Activated B cell treated with CpG ODN at 0.5 μM for 24 hours (primary cell): ENCODE results near the gene NRXN3. TPM values are rescaled to one million over a fixed set of nuclear protein-coding genes. Genes with fewer than 3 reads are reported as not detected.

Source experiments
- ATAC-seq: fragments of 200-7000 bp; cut with Tn5 transposase; one replicate; pipeline ENCODE4 v1.10.0; 2021; ENCODE audit warnings: low read depth, mild to moderate bottlenecking, moderate library complexity
- CTCF ChIA-PET: fragments of 350-600 bp; sonication (Branson Sonifier 250); formaldehyde crosslinking; loops from one replicate; lab custom pipeline; 2021; ENCODE audit warnings: antibody characterized with exemption; lab: Charles Lee
- POLR2A ChIA-PET: fragments of 350-600 bp; sonication (Branson Sonifier 250); formaldehyde crosslinking; loops from one replicate; lab custom pipeline; 2021; ENCODE audit warnings: antibody characterized with exemption; lab: Charles Lee
- DNase-seq: peaks from one replicate; pipeline ENCODE4 v3.0.0; 2022
- H3K27ac Mint-ChIP-seq: one replicate; pipeline ENCODE4 v1.8.0; 2020; ENCODE audit warnings: mixed read lengths
- H3K27me3 Mint-ChIP-seq: one replicate; pipeline ENCODE4 v1.8.0; 2021; ENCODE audit warnings: mixed read lengths
- H3K36me3 Mint-ChIP-seq: one replicate; pipeline ENCODE4 v1.8.0; 2021; ENCODE audit warnings: low read depth, mixed read lengths
- H3K4me1 Mint-ChIP-seq: one replicate; pipeline ENCODE4 v1.8.0; 2021; ENCODE audit warnings: mixed read lengths
- H3K4me3 Mint-ChIP-seq: one replicate; pipeline ENCODE4 v1.8.0; 2020; ENCODE audit warnings: mild to moderate bottlenecking, mixed read lengths
- H3K9me3 Mint-ChIP-seq: one replicate; pipeline ENCODE4 v1.8.0; 2020; ENCODE audit warnings: mixed read lengths
- intact Hi-C: fragments of 100-400 bp; cut with micrococcal nuclease; formaldehyde crosslinking; loops from one replicate; pipeline ENCODE4 v1.15.1; 2024
- total RNA-seq: library from RNA; stranded (reverse); gene quantifications from 2 replicates; pipeline ENCODE4 v1.2.3, GENCODE V29; 2022
- TF ChIP-seq, protein P1 (sequence below): fragments of 200-600 bp; IDR thresholded peaks from one replicate; pipeline ENCODE4 v1.8.0; 2022; ENCODE audit warnings: antibody characterized with exemption, mild to moderate bottlenecking

Gene NRXN3
- total RNA-seq, 1 donor from 2014 or later: not detected

DNA sequence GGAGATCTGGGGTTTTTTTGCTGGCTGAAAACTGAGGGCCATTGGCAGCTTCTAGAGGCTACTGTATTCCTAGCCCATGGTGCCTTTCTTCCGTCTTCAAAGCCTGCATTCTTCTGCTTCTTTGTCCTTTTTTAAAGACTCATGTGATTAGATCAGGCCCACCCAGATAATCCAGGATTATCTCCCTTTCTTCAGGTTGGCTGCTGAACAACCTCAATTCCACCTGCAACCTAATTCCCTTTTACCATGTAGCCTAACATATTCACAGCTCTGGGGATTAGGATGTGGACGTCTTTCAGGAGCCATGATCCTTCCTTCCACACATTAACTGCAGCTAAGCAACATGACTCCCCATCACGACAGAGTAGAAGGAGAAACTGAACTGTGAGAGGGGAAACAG, 1055.6 kb downstream of the NRXN3 start:
- H3K4me3 Mint-ChIP-seq: no peak overlapping the region
- no peaks in the 10 kb centered on the region for H3K4me1 Mint-ChIP-seq
- ChIA-PET CTCF (no interaction called here), POLR2A (no interaction called here)
- DNase-seq (no peak), ATAC-seq (no peak)
- peaks cover 5% of the 10 kb centered on the region for H3K9me3 Mint-ChIP-seq
- TF ChIP-seq, protein P1, sequence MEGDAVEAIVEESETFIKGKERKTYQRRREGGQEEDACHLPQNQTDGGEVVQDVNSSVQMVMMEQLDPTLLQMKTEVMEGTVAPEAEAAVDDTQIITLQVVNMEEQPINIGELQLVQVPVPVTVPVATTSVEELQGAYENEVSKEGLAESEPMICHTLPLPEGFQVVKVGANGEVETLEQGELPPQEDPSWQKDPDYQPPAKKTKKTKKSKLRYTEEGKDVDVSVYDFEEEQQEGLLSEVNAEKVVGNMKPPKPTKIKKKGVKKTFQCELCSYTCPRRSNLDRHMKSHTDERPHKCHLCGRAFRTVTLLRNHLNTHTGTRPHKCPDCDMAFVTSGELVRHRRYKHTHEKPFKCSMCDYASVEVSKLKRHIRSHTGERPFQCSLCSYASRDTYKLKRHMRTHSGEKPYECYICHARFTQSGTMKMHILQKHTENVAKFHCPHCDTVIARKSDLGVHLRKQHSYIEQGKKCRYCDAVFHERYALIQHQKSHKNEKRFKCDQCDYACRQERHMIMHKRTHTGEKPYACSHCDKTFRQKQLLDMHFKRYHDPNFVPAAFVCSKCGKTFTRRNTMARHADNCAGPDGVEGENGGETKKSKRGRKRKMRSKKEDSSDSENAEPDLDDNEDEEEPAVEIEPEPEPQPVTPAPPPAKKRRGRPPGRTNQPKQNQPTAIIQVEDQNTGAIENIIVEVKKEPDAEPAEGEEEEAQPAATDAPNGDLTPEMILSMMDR: no peak
- peaks cover 2% of the 10 kb centered on the region for H3K27me3 Mint-ChIP-seq
- no peaks in the 10 kb centered on the region for H3K36me3 Mint-ChIP-seq
- intact Hi-C loops: no loop called here
- no peak overlapping the region for H3K27ac Mint-ChIP-seq

DNA sequence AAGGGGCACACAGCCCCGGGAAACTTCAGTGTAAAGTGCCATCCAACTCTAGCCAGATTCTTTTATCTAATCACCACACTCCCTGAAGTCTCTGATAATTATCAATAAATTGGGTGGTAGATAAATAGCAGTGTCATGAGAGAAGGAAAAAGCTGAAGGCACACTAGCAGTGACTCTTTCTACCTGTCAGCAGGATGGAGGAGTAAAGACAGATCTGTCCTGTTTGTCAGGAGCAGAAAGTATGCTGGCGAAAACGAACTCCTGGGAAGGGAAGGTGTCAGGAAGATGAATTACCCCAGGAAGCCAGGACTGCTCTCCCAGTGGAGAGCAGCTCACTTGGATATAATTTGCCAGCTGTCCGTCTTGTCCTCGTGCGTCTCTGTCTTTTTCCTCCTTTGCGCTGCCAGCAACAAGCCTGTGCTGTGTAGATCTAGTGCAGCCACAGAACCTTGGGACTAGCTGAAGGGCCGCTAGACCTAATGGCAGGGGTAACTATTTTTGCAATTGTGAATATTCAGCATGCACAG, 1059.3 kb downstream of the NRXN3 start:
- Mint-ChIP-seq H3K9me3 (no peaks in the 10 kb centered on the region), H3K27me3 (peaks cover 2% of the 10 kb centered on the region), H3K4me1 (no peaks in the 10 kb centered on the region), H3K27ac (no peak overlapping the region), H3K36me3 (no peaks in the 10 kb centered on the region), H3K4me3 (no peak overlapping the region)
- CTCF ChIA-PET: no interaction called here
- DNase-seq (no peak), ATAC-seq (no peak)
- POLR2A ChIA-PET: no interaction called here
- TF ChIP-seq, protein P1: no peak
- intact Hi-C loops: no loop called here

DNA sequence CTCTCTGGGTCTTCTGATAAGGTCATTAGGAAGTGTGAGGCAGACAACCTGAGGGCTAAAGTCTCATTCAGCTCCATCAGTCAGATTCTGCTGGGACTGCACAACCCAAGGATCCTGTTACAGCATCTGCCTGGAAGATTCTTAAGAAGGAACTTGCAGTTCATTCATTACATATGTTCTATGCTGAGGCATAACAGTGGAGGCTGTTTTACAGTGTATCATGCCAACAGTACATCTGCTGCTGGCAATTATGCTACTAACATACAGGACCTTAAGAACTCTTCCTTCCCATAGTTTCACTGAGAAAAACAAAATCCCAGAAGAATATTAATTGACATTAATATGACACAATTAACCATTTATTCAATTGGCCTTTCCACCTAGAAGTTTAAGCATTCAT, 1072.5 kb downstream of the NRXN3 start:
- ATAC-seq: no peak
- POLR2A ChIA-PET: no interaction called here
- CTCF ChIA-PET: no interaction called here

DNA sequence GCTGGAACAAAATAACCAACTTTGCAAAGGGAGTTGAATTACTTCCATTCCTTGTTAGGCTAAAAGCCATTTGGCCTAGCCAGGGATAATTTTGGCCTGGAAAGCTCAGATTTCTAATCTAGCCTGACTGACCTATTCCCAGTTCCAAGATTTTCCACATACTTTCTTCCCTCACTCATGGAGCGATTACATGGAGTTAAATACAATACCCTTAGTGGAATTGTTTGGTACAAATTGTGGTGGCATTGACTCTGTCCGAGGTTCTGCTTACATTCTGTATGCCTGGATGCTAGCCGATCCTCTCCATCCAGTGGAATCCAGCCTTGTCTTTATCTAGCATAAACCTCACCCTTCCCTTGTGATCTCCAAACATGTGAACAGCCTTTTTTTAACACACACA, 1076.0 kb downstream of the NRXN3 start:
- POLR2A ChIA-PET: no interaction called here
- no peaks in the 10 kb centered on the region for H3K4me1 Mint-ChIP-seq
- H3K27me3 Mint-ChIP-seq: no peaks in the 10 kb centered on the region

More for the DNA sequence above, 1072.5 kb downstream of the NRXN3 start:
- Mint-ChIP-seq H3K4me1 (no peaks in the 10 kb centered on the region), H3K4me3 (no peak overlapping the region), H3K36me3 (no peaks in the 10 kb centered on the region), H3K27ac (no peak overlapping the region), H3K9me3 (peaks cover 8% of the 10 kb centered on the region), H3K27me3 (no peaks in the 10 kb centered on the region)
- no peak for DNase-seq
- TF ChIP-seq, protein P1: no peak
- intact Hi-C loops: no loop called here

DNA sequence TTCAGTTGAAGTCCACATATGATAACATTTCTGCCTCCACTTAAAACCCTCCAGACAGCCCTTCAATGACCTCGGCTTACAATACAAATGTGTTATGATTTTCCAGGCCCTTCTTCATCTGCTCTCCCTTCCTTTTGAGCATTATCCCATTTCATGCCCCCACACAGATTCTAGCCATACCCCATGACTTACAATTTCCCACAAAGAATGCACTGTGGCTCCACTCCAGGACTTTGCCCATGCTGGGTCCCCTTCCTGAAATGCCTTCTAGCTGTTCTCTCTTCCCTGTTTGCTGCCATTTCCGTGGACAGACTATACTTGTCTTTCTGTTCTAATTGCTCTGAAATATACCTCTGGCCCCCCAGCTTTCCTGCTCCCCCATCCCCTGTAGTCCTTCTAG, 1078.0 kb downstream of the NRXN3 start:
- Mint-ChIP-seq H3K4me1 (no peaks in the 10 kb centered on the region), H3K36me3 (no peaks in the 10 kb centered on the region), H3K27ac (no peak overlapping the region), H3K4me3 (no peak overlapping the region), H3K9me3 (peaks cover 7% of the 10 kb centered on the region), H3K27me3 (no peaks in the 10 kb centered on the region)
- ChIA-PET CTCF (no interaction called here), POLR2A (no interaction called here)
- intact Hi-C loops: no loop called here
- no peak for DNase-seq
- no peak for ATAC-seq
- TF ChIP-seq, protein P1: no peak

More for the DNA sequence above, 1076.0 kb downstream of the NRXN3 start:
- ATAC-seq: no peak
- Mint-ChIP-seq H3K4me3 (no peak overlapping the region), H3K27ac (no peak overlapping the region), H3K36me3 (no peaks in the 10 kb centered on the region), H3K9me3 (peaks cover 7% of the 10 kb centered on the region)
- intact Hi-C loops: no loop called here
- no peak for DNase-seq
- CTCF ChIA-PET: no interaction called here
- TF ChIP-seq, protein P1: no peak
